Endothelial cell of umbilical vein (primary cell): ENCODE data around the gene MRPL4. TPM values are rescaled to one million over a fixed set of nuclear protein-coding genes. Genes with fewer than 3 reads are reported as not detected.

ENCODE experiments used
- Bru-seq: library from RNA; stranded (reverse); fragments of 400-500 nt; gene quantifications from one replicate; lab custom pipeline; 2021; lab: Mats Ljungman, UMichigan
- BruChase-seq, 2 experiments: library from RNA; stranded (reverse); fragments of 400-500 nt; gene quantifications; one replicate each; lab custom pipeline; 2021; lab: Mats Ljungman, UMichigan
- BruUV-seq: library from RNA; stranded (reverse); fragments of 400-500 nt; replicated peaks from 2 replicates; lab custom pipeline; 2021; lab: Mats Ljungman, UMichigan
- CTCF ChIA-PET: fragments of 300-600, 350-600 bp; sonication (Branson Sonifier 250); formaldehyde crosslinking; loops from one replicate; lab custom pipeline; 2021; ENCODE audit warnings: antibody characterized with exemption, inconsistent platforms; lab: Charles Lee
- POLR2A ChIA-PET: fragments of 300-600, 350-600 bp; sonication (Branson Sonifier 250); formaldehyde crosslinking; loops from one replicate; lab custom pipeline; 2021; ENCODE audit warnings: antibody characterized with exemption, inconsistent platforms; lab: Charles Lee
- DNase-seq: peaks from one replicate; pipeline ENCODE4 v3.0.0-alpha.2; 2011; ENCODE audit warnings: low read depth, low spot score
- FAIRE-seq: peaks from 2 replicates; lab custom pipeline; 2011; peaks lifted over from hg19 to GRCh38; lab: Jason Lieb, UNC
- H2AFZ ChIP-seq: 2 replicates; pipeline ENCODE4 v1.6.0; 2012; ENCODE audit warnings: low read depth, low read length, control low read depth, inconsistent platforms
- H3K27ac ChIP-seq: 2 replicates; pipeline ENCODE4 v1.5.1; 2011; ENCODE audit warnings: low read depth, mild to moderate bottlenecking, control low read depth, low read length, moderate library complexity; ENCODE audit not compliant: insufficient read depth
- H3K27me3 ChIP-seq, 2 experiments: 2 replicates each; pipeline versions ENCODE4 v1.6.0 to v1.6.1; 2011; ENCODE audit warnings: low read length in 2 of 2, mixed read lengths in 1 of 2; ENCODE audit not compliant: control insufficient read depth in 2 of 2, insufficient read depth in 2 of 2
- H3K36me3 ChIP-seq, 2 experiments: 2 replicates in 1 of 2; 3 replicates in 1 of 2; pipeline ENCODE4 v1.5.1; 2011; ENCODE audit warnings: low read length in 2 of 2, mild to moderate bottlenecking in 1 of 2, moderate library complexity in 1 of 2; ENCODE audit not compliant: control insufficient read depth in 2 of 2, insufficient read depth in 2 of 2; ENCODE audit errors: extremely low read depth in 1 of 2
- H3K4me1 ChIP-seq: 3 replicates; pipeline ENCODE4 v1.5.1; 2011; ENCODE audit warnings: mild to moderate bottlenecking, low read length; ENCODE audit not compliant: control insufficient read depth, insufficient read depth; ENCODE audit errors: extremely low read depth
- H3K4me2 ChIP-seq: 2 replicates; pipeline ENCODE4 v1.6.1; 2011; ENCODE audit warnings: low read length, control low read depth, mixed read lengths; ENCODE audit not compliant: insufficient read depth
- H3K4me3 ChIP-seq, 3 experiments: fragments of 200-600 bp in 1 of 3; sonication (generic), shearing (Covaris generic) in 1 of 3; replicated peaks in 1 of 3; 2 replicates each; pipeline ENCODE4 v1.5.1; 2011 to 2016; ENCODE audit warnings: control low read depth in 3 of 3, low read length in 3 of 3, mild to moderate bottlenecking in 2 of 3, inconsistent platforms in 1 of 3, low read depth in 1 of 3, moderate library complexity in 1 of 3; ENCODE audit not compliant: insufficient read depth in 1 of 3
- H3K79me2 ChIP-seq: 2 replicates; pipeline ENCODE4 v1.6.0; 2012; ENCODE audit warnings: low read length, inconsistent platforms; ENCODE audit not compliant: control insufficient read depth, insufficient read depth
- H3K9ac ChIP-seq: replicated peaks from 2 replicates; pipeline ENCODE3; 2011; ENCODE audit warnings: low read length, control low read depth; ENCODE audit not compliant: insufficient read depth; ENCODE audit errors: extremely low read depth
- H3K9me1 ChIP-seq: replicated peaks from 3 replicates; pipeline ENCODE4 v1.6.0; 2011; ENCODE audit warnings: mild to moderate bottlenecking, low read length; ENCODE audit not compliant: control insufficient read depth, insufficient read depth; ENCODE audit errors: extremely low read depth
- H3K9me3 ChIP-seq: replicated peaks from 2 replicates; pipeline ENCODE4 v1.5.1; 2012; ENCODE audit warnings: low read length, inconsistent platforms; ENCODE audit not compliant: control insufficient read depth, insufficient read depth
- H4K20me1 ChIP-seq: replicated peaks from 2 replicates; pipeline ENCODE3; 2011; ENCODE audit warnings: mild to moderate bottlenecking, low read length; ENCODE audit not compliant: control insufficient read depth, insufficient read depth; ENCODE audit errors: extremely low read depth
- MYC ChIP-seq: IDR thresholded peaks from one replicate; pipeline ENCODE4 v1.6.1; 2011; ENCODE audit warnings: mild to moderate bottlenecking, low read depth, low read length
- POLR2A ChIP-seq: IDR thresholded peaks from 2 replicates; pipeline ENCODE4 v1.6.1; 2012; ENCODE audit warnings: low read depth, mild to moderate bottlenecking, control low read depth, low read length
- POLR2AphosphoS5 ChIP-seq: IDR thresholded peaks from 2 replicates; pipeline ENCODE4 v1.6.1; 2012; ENCODE audit warnings: low read depth, mild to moderate bottlenecking, control low read depth, low read length, moderate library complexity; ENCODE audit not compliant: insufficient read depth
- dilution Hi-C: fragments of 300-500 bp; cut with MboI; formaldehyde crosslinking; loops from one replicate; pipeline ENCODE4 v1.15.0; 2019; ENCODE audit warnings: low sequenced_read_pairs; ENCODE audit not compliant: extremely low pct_ligation_motif_present
- intact Hi-C: fragments of 100-400 bp; cut with micrococcal nuclease; formaldehyde crosslinking; loops from one replicate; pipeline ENCODE4 v1.10.0; 2022
- long read RNA-seq: library from polyadenylated mRNA; stranded (forward); transcript quantifications from one replicate; pipeline ENCODE4 v2.0.0, GENCODE V29; 2021
- polyA minus RNA-seq, 3 experiments: library from RNA; depleted of rRNA, polyadenylated mRNA; stranded (reverse); fragments of >200 nt; gene quantifications; 1 replicate in 1 of 3; 2 replicates in 2 of 3; pipeline ENCODE4 v1.2.3, GENCODE V29; 2011
- polyA plus RNA-seq, 4 experiments: library from polyadenylated mRNA; depleted of rRNA in 3 of 4; stranded (reverse) in 3 of 4; unstranded in 1 of 4; fragments of >200 nt; gene quantifications; 2 replicates each; pipeline versions ENCODE4 v1.2.1 to v1.2.3, GENCODE V29; 2011 to 2012; ENCODE audit warnings: missing spikeins in 1 of 4
- total RNA-seq: library from RNA; stranded (reverse); gene quantifications from 2 replicates; pipeline ENCODE4 v1.2.3, GENCODE V29; 2021
- TF ChIP-seq, protein P1 (sequence below), 2 donors: IDR thresholded peaks; 1 replicate in 1 of 2; 2 replicates in 1 of 2; pipeline ENCODE4 v1.5.1; 2011; ENCODE audit warnings: low read length in 2 of 2, mild to moderate bottlenecking in 2 of 2, moderate library complexity in 2 of 2, control low read depth in 1 of 2, inconsistent platforms in 1 of 2, low read depth in 1 of 2; ENCODE audit not compliant: insufficient read depth in 1 of 2; ENCODE audit errors: extremely low read depth in 1 of 2
- TF ChIP-seq, protein P2 (sequence below): IDR thresholded peaks from 2 replicates; pipeline ENCODE4 v1.6.1; 2011; ENCODE audit not compliant: insufficient read depth, insufficient read length

MRPL4 gene
- total RNA-seq (69.4 and 70.4 TPM in 2 replicates), polyA plus RNA-seq (118 and 144 TPM in 2 replicates), polyA minus RNA-seq (17.3 and 22.7 TPM in 2 replicates), Bru-seq, nascent RNA (percentile 59 among the genes with signal in this experiment), BruChase-seq, experiment 1, labeled RNA remaining after a 6-hour chase (percentile 78 among the genes with signal in this experiment), BruChase-seq, experiment 2, labeled RNA remaining after a 2-hour chase (percentile 61 among the genes with signal in this experiment)
- polyA plus RNA-seq (2011; cell fraction: cytosol; rRNA removed), result 65.2 and 66.1 TPM in 2 replicates
- 46.5 and 48.6 TPM in 2 replicates for polyA plus RNA-seq (2011; cell fraction: nucleus; rRNA removed)
- polyA plus RNA-seq (2012), result 72.2 and 83.0 TPM in 2 replicates
- polyA minus RNA-seq (2011; cell fraction: cytosol; rRNA and poly(A)+ RNA removed), result 36.6 TPM
- 7.5 and 12.8 TPM in 2 replicates for polyA minus RNA-seq (2011; cell fraction: nucleus; rRNA and poly(A)+ RNA removed)
- long read RNA-seq, transcript MRPL4-201 (9 exons, 1,455 nt), result major isoform, 262 of 328 reads
- long read RNA-seq, transcript MRPL4-207 (8 exons, 1,423 nt), result minor isoform, 21 of 328 reads
- long read RNA-seq, partial matches to known transcripts, result 19 of 328 reads
- long read RNA-seq, other reads (novel, unspliced or antisense), result 22 of 328 reads

DNA sequence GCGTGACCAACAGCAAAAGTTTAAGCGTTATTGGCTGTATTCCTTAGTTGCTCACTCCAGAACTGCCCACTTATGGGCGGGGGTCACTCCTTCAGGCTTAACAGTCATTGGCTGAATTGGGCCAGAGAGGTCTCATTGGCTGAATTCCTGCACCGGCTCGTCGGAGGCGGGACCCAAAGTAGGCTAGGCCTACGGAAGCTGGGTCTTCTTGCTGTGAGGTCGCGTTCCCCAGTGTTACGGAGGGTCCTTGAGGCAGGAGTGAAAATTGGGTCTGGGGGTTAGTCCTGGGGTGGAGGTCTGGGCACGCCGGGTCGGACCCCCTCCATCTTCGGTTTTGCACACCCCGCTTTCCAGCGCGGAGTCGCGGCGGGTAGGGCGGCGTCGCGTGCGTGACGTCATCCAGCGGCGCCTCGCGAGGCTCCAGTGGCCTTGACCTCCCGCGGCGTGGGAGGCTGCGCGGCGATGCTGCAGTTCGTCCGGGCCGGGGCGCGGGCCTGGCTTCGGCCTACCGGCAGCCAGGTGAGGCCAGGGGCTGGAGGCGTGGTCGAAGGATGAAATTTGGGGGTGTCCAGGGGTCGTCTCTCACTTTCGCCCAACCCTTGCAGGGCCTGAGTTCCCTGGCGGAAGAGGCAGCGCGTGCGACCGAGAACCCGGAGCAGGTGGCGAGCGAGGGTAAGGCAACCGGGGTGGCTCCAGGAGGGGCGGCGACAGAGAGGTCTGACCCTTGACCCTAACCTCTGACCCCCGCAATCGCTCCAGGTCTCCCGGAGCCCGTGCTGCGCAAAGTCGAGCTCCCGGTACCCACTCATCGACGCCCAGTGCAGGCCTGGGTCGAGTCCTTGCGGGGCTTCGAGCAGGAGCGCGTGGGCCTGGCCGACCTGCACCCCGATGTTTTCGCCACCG is at the start of gene MRPL4:
Gene MRPL4 (plus strand): TSS at position 423 of the 903 bp plus-strand sequence. CDS start 40 bp downstream, at position 463.
- CTCF ChIA-PET, result interaction anchor here (1.0 to 3.6 kb wide), 5 partner anchors 24 to 321 kb away, joined by 3 to 65 read pairs (median 10); no protein-coding TSS in a partner anchor
- H2AFZ ChIP-seq, result peak within 1 kb of the TSS; percentile 78
- intact Hi-C loops, result loop anchor here (2.0 to 5.0 kb wide), 3 partner anchors 80 to 177 kb away; partner anchors contain the start of gene RAVER1
- no peaks in the 10 kb centered on the region for H3K9me3 ChIP-seq
- H3K4me2 ChIP-seq, result peak within 1 kb of the TSS; percentile 94
- peak; percentile 100 for FAIRE-seq
- H3K27ac ChIP-seq, result peak within 1 kb of the TSS; percentile 14
- peaks cover 6 to 10% of the 10 kb centered on the region in 2 experiments for H3K36me3 ChIP-seq
- TF ChIP-seq, protein P1, sequence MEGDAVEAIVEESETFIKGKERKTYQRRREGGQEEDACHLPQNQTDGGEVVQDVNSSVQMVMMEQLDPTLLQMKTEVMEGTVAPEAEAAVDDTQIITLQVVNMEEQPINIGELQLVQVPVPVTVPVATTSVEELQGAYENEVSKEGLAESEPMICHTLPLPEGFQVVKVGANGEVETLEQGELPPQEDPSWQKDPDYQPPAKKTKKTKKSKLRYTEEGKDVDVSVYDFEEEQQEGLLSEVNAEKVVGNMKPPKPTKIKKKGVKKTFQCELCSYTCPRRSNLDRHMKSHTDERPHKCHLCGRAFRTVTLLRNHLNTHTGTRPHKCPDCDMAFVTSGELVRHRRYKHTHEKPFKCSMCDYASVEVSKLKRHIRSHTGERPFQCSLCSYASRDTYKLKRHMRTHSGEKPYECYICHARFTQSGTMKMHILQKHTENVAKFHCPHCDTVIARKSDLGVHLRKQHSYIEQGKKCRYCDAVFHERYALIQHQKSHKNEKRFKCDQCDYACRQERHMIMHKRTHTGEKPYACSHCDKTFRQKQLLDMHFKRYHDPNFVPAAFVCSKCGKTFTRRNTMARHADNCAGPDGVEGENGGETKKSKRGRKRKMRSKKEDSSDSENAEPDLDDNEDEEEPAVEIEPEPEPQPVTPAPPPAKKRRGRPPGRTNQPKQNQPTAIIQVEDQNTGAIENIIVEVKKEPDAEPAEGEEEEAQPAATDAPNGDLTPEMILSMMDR (IDR thresholded peaks at IDR 0.05; ENCODE audit: extremely low read depth in 1 of 2, insufficient read depth in 1 of 2, low read depth in 1 of 2, low read length in 2 of 2), result no peak
- TF ChIP-seq POLR2A (peak; percentile 72), MYC (peak; percentile 94), POLR2AphosphoS5 (peak; percentile 78)
- TF ChIP-seq, protein P2, sequence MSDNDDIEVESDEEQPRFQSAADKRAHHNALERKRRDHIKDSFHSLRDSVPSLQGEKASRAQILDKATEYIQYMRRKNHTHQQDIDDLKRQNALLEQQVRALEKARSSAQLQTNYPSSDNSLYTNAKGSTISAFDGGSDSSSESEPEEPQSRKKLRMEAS, result peak; percentile 24
- peak within 1 kb of the TSS; percentile 14 to 89 (median 59) for H3K4me3 ChIP-seq
- H3K79me2 ChIP-seq, result peaks cover 19% of the 10 kb centered on the region
- no TSS peak for BruUV-seq
- dilution Hi-C loops, result no loop called here
- no peaks in the 10 kb centered on the region for H3K9me1 ChIP-seq
- peak; percentile 99 for DNase-seq
- no peaks in the 10 kb centered on the region for H4K20me1 ChIP-seq
- H3K27me3 ChIP-seq, result no peaks in the 10 kb centered on the region
- POLR2A ChIA-PET, result no interaction called here
- H3K4me1 ChIP-seq, result peaks cover 8% of the 10 kb centered on the region
- peak within 1 kb of the TSS; percentile 52 for H3K9ac ChIP-seq
